ENCODE results near the gene NAA60.
"Not testable (repeated sequence)": the region's sequence is repeated elsewhere in the genome, so short reads cannot be mapped to it uniquely, and the experiment has no call there.

NAA60 gene

DNA sequence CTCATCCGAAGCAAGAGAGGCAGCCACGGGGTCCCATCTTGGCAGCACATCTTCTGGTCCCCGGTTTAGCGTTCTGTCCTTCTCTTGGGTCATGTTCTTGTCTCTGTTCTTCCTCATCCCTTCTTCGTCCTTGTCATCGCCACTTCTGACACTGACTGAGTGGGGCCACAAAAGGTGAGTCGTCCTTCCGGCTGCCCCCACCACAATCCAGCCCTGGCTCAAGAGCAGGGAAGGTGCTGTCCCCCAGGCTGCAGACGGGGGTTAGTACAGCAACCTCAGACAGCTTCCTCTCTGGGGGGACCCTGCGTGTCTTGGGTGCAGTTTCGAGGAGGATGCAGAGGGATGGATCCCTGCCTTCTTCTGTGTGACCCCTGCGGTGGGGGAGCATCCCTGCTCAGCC is 21.8 kb downstream of the NAA60 start:
- DNase-seq: no peak

DNA sequence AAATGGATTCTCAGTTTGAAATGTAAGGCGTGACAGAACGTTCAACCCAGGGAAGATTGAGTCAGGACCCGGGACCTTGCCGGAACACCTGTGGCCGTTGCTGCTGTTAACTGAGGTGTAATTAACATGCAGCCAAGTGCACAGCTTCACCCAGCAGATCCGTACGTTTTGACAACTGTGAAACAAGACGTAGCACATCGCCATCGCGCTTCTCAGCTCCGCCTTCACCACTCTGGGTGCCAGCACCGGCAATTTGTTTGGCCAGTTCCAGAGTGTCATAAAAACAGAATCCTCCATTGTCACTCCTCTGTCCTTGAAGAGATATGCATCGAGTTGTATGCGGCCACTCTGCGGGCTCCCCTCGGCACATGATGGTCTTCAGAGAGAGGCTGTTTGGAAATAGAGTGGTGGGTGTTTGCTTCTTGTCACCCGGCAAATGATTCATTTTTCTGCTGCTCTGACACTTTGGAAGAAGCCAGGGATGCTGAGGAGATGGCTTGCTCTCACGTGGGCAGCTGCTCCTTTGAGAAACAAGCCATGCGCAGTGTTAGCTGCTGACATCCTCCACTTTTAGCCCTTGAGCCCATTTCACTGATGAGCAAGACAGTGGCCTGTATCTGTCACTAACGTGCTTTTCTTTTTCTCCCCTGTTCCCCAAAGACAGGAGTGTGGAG is 22.6 kb downstream of the NAA60 start:
- no peak for DNase-seq

DNA sequence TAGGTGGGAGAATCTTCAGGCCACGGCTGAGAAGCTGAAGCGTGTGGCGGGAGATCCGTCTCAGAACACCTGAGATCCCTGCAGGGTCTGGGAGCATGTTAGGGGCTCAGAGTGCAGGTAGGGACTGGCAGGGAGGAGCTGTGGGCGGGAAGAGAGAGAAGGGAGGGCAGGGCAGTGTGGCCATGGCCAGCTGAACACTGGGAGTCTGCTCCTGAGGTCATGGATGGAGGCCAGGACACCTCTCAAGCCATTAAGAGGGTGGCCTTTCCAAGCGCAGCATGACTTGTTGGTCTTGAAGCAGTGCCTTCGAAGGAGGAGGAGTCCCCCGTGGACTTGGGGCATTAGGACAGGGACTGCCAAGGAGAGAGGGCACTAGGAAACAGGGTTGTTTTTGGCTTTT is 23.7 kb downstream of the NAA60 start:
- no peak for DNase-seq

DNA sequence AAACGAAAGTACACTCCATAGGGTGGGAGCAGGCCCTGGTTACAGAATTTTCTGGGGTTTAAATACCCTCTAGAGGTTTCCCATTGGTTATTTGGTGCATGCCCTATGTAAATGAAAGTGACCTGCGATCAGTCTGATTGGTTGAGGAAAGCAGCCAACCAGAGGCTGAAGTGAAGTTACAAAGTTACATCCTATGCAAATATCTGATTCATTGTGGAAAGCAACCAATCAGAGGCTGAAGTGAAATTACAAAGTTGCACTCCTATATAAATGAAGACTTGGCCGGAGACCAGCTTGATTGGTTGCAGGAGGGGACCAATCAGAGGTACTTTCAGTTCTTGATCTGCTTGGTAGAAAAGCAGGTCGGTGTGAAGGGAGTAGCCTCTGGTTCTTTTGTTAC is 24.4 kb downstream of the NAA60 start:
- no peak for DNase-seq

DNA sequence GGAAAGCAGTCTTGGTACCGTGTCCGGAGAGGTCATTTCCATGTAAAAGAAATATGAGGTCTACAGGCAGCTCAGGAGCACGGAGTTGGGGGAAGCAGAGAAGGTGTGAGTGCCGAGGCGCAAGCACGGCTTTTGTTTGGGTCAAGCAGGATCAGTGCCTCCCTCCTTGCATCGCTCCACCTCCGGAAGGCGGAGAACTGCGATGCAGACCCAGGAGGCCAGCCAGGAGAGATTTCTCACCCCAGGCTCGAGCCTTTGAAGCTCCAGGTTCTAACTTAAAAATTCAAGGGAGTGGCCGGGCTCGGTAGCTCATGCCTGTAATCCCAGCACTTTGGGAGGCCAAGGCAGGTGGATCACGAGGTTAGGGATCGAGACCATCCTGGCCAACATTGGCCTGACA is 25.0 kb downstream of the NAA60 start:
- no peak for DNase-seq

DNA sequence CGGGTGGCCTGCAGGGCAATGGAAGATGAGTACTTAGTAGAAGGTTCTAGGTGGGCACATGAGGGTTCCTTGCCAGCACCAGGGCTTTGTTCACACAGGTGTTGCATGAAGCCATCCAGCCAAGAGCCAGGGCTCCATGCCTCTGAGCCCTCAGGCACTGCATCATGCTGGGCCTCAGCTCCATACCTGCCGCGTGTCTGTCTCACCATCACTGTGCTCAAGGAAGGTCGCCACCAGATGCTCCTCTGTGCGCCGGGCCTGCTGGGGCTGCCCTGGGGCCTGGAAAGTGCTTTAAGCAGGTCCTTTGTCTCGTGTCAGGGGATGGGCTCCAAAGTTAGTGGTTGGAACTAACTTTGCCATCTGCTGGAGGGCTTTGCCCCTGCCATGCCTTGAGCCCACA is 26.3 kb downstream of the NAA60 start:
- DNase-seq: no peak

DNA sequence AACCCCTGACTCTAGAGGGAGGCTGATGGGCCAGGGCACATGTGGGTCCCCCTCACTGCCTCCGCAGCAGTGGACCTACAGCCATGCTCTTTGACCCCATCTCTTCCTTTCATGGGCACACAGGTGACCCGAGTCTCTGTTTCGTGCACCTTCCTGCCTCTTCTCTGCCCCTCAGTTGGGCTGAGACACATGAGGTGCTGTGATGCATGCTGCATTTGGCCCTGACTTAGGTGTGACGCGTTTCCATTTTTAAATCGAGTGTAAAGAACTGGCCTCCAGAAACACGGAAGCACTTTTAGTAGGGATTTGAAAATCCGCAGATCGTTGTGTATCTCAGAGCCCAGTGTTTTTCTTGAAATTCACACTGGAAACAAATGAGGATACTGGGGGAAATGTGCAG is 27.2 kb downstream of the NAA60 start:
- no peak for DNase-seq

DNA sequence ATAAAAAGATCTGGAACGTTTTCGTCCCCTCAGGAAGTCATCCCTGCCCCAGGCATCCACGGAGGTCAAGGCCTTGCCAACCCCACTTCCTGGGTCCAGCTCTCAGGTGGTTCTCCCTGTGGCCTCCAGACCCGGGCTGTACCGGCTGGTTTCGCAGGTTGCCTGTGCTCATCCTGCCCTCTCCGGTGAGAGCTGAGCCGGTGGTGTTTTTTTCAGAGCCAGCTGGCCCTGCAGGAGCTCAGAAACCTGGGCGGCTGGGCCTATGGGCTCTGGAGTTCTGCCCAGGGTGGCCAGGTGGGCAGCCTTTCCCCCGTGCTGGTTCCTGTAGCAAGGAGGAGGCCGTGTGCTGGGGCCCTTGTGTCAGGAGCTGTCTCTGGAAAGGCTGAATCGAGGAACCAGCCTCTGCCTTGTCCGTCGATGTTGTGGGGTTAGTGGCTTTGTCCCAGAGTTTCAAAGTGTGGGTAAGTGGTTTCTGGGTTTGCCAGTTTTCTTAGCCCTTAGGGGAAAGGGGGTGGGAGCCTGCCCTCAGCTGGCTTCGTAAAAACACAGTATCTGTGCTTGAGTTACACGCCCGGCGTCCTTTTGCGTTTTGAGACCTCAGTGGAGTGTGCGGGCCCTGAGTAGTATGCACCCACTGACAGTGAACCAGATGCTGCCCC is 28.2 kb downstream of the NAA60 start:
- DNase-seq: no peak

DNA sequence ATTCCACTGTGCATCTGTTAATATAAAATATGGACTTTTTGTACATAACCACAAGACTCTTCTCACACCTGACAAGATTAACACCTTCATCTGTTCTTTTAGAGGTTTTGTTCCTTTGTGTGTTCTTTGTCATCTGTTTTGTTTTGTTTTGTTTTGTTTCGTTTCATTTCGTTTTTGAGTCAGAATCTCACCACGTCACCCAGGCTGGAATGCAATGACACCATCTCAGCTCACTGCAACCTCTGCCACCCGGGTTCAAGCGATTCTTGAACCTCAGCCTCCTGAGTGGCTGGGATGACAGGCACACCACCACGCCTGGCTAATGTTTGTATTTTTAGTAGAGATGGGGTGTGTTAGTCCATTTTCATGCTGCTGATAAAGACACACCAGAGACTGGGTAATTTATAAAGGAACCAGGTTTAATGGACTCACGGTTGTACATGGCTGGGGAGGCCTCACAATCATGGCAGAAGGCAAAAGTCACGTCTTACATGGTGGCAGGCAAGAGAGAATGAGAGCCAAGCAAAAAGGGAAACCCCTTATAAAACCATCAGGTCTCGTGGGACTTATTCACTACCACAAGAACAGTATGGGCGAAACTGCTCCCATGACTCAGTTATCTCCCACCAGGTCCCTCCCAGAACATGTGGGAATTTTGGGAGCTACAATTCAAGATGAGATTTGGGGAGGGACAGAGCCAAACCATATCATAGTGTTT is 29.6 kb downstream of the NAA60 start:
- no peak for DNase-seq

DNA sequence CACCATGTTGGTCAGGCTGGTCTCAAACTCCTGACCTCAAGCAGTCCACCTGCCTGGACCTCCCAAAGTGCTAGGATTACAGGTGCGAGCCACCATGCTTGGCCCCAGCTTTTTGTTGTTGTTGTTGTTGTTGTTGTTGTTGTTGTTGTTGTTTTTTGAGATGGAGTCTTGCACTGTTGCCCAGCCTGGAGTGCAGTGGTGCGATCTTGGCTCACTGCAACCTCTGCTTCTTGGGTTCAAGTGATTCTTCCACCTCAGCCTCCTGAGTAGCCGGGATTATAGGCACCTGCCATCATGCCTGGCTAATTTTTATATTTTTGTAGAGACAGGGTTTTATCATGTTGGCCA is 30.1 kb downstream of the NAA60 start:
- DNase-seq: not testable (repeated sequence)

DNA sequence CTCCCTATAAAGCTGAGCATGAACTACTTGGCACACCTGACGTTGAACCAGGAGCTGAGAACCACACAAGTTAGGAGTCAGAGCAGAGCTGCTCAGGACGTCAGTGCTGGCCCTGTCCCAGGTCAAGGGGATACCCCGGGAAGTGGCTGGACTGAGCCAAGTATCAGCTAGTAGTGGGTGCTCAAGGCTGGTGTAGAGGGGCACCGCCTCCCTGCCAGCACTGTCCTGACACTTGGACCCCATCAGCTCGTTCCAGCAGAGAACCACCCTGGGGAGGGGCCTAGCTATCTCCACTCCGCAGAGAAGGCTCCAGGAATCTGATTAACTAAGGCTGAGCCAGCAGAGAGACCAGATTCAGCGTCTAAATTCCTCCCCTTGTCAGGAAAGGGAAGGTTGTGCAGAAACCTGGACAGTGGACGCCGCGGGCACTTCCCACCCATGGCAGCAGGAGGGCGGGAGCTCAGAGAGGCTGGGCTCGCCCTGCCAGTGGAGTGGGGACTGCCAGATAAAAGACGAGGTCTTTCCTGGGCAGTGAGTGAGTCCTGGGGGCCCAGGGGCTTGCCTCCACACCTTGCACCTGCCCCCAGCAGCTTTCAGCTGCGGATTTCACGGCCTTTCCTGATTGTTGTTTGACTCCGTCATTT is 30.8 kb downstream of the NAA60 start:
- no peak for DNase-seq

DNA sequence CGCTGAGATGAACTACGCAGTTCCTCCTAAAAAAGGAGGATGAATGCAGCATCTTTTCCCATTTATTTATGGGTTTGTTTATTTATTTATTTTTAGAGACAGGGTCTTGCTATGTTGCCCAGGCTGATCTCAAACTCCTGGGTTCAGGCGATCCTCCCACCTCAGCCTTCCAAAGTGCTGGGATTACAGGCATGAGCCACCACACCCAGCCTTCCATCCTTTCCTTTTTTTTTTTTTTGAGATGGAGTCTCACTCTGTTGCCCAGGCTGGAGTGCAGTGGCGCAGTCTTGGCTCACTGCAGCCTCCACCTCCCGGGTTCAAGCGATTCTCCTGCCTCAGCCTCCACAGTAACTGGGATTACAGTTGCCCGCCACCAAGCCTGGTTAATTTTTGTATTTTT is 31.4 kb downstream of the NAA60 start:
- not testable (repeated sequence) for DNase-seq

DNA sequence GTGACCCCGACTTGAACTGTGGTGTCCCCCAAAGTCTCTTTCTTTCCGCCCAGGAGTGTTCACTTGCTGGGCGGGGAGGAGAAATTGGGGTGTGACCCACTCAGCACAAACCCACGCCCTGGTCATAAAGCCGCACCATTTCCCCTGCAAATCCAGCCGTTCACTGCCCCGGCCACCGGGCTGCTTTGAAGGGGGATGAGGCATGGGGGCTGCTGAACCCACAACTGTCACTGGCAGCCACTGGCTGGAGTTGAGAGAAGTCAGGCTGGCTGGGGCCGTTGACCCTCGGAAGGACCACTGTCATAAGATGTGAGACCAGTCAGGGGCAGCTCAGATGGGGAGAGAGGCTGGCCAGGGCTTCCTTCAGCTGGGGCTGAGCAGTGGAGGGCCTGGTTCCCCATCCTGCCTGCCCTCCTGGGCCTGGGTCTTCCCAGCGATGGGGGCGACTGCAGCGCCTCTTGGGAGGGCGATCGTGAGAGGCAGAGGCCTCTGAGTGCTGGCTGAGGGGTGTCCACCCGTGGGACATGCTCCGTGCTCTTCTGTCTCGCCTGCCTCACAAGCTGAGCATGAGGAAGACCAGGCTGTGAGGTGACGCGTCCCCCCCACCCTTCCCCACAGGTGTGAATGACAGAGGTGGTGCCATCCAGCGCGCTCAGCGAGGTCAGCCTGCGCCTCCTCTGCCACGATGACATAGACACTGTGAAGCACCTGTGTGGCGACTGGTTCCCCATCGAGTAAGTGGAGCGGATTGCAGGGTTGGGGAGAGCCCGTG is 32.3 kb downstream of the NAA60 start:
- no peak for DNase-seq

DNA sequence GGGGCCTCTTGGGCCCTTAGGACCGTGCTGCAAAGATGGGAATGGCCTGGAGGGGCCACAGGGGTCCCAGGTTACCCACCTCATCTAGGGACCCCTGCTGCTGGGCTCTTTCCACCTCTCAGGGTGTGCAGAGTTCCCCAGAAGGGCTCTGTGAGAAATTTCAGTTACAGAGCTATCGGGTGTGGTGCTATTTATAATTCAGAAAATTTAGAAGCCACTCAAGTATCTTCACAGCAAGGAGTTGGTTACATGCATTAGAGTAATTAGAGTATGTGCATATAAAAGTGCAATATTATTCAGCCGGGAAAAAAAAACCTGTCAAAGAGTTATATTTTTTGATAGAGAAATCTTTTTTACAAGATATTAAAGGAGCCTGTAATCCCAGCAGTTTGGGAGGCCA is 32.9 kb downstream of the NAA60 start:
- no peak for DNase-seq

DNA sequence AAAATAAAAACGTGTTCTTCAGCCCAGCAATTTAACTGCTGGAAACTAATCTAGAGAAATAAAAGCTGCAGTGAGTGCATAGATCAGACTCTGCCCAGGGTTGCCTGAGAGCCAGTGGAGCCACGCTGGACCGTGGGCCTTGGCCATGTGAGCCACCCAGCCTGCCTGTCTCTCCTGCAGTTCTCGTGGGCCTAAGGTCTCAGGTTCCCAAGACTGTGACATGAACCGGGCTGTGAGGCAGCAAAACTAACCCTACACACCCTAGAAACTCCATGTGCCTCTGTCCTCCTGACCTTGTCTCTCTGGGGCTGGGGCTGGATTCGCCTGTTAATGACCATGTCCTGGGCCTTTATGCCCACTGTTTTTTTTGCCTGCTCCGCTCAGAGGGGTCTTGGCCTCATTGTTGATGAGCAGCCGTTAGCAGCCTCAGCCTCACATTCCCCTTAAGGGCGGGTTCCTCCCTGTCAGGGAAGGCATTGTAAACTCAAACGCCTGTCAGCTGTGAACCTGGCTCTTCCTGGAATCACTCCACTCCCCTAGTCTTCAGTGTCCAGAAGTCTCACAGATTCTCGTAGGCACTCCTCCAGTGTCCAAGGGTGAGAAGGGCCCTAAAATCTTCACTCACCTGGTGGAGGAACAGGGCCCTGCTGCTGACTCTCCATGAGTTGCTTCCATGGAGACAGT is 34.9 kb downstream of the NAA60 start:
- no peak for DNase-seq

DNA sequence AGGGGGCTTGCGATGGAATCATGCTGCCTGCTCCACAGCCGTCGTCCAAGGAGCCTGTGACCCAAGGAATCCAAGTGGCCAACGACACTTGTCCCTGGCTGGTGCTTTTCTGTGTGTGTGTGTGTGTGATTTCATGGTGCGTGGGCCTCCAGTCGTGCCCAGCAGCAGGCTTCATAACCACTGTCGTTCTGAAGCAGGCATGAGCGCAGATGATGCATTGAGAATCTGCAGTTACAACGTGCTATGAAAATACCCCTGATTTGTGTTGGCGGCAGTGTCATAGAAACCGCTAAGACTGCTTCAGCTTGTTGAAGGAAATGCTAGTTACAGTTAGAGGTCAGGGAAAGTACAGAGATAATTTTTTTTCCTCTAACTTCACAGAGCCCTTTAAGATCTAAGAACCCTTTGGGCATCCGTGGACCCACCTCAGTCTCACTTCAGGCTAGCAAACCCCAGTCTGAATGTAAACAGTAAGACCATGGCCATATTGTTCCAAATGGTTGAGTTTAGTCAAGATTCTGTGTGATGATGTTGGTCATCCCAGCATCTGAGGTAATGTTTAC is 36.3 kb downstream of the NAA60 start:
- no peak for DNase-seq

DNA sequence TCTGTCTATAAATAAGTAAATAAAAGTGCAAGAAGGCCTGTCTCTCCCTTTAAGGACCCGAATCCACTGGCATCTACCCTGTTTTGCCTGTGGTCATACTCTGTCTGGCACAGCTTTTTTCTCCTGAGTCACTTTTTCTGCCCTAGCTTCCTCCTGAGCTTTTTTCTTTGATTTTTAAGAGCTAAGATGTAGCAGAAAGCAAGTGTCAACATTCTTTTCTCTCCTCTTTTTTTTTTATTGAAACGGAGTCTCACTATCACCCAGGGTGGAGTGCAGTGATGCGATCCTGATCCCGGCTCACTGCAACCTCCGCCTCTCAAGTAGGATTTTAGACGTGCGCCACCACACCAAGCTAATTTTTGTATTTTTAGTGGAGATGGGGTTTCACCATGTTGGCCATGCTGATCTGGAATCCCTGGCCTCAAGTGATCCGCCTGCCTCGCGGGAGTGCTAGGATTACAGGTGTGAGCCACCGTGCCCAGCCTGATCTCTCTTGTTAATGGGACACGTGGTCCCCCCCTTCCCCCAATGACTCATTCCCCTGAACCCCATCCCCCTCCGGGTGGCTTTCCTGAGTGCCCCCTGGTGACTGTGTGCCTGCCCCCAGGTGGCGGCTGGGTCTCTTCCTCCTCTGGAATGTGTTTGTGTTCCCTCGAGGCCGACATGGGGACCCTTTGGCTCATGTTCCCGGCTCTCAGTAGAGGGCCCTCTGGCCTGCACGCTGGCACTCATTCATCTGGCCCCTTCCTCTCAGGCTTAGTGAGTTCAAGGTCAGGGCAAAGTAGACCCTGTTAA is 37.6 kb downstream of the NAA60 start:
- DNase-seq: no peak

DNA sequence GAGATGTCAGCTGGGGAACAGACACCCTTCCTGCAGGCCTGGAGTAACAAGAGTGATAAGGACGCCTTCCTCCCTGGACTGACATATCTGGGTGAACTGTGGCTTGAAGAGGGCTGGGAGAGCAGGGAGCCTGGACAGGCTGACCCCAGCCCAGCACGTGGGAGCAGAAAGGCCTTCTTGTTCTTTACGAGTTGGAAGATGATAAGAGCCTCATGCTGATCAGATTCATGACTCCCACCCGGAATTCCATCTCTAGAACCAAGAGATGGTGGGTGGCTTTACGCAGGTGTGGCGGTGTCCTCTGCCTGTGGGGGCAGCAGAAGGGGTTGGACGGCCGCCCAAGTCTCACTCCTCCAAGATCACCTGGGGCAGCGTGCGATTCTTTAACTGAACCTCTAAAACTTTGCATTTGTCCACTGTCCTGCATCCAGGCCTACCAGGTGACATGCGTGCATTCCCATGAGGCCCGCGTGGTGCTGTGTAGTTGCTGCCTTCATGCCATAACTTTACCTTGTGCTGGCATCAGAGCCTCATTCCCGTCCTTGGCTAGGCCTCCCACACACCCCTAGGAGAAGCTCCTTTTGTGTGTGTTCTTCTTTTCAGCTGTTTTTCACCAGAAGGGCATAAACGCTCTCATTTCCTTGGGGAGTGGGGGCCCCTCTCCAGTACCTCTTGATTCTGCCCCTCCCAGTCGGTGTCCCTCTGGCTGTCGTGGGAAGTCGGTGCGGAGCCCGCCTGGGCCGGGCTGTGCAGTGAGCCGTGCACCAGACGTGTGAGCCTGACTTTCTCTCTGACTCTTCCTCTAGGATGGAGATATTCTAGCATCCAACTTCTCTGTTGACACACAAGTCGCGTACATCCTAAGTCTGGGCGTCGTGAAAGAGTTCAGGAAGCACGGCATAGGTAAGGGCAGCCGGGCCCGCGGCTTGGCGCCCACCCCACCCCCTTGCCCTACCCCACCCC is 38.5 kb downstream of the NAA60 start:
- no peak for DNase-seq

DNA sequence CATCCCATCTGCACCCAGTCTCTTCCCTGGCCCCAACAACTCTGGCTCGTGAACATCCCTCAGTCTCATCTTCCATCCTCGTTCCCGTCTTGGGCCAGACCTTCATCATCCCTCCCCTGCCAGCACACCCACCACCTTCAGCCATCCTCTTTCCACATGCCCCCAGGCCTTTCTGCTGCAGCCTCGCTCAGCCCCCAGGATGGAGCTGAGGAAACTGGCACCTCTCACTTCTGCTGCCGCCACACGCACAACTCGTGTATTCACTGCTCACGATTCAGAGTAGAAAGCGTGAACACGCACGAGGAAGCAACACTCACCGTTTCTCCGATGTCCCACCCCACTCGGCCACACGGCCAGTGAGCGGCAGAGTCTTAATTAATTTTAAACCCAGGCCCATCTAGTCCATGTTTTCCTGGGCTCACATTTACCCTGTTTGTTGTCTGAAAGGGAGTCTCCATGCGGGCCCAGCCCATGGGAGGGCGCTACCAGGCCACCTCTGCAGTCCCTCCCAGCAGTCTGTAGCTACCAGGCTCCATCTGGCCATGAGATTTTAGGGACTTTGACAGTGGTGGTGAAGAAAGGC is 39.3 kb downstream of the NAA60 start:
- DNase-seq: no peak
